Measurements from ENCODE around the gene TBPL2.

Gene TBPL2

GRCh38 chr14:55418411-55418810 lies 22.0 kb downstream of the TBPL2 start:
- no peak overlapping the region for H3K23ac ChIP-seq (ENCODE audit: low read length in 2 of 2)
- no peaks in the 10 kb centered on the region for H3K27me3 ChIP-seq (ENCODE audit: control insufficient read depth in 1 of 2, insufficient read depth in 1 of 2, low read length in 2 of 2)
- DNase-seq: no peak
- no peak overlapping the region for H3K18ac ChIP-seq (ENCODE audit: low read depth in 1 of 2, low read length in 2 of 2)
- H2BK12ac ChIP-seq (ENCODE audit: low read length in 2 of 2): no peak overlapping the region
- H3K4me3 ChIP-seq (ENCODE audit: insufficient read depth in 1 of 2, low read depth in 1 of 2, low read length in 2 of 2): no peak overlapping the region
- H3K14ac ChIP-seq (ENCODE audit: low read length in 2 of 2): no peak overlapping the region
- no peak overlapping the region for H2AFZ ChIP-seq (ENCODE audit: low read depth, low read length)
- H3K9ac ChIP-seq (ENCODE audit: low read length): no peak overlapping the region
- H2AK5ac ChIP-seq (ENCODE audit: low read length, severe bottlenecking): no peak overlapping the region
- 32% methylated on average over 2 of the region's 6 CpGs for WGBS
- no peak overlapping the region for H4K8ac ChIP-seq (ENCODE audit: low read length)
- no peak overlapping the region for H3K4ac ChIP-seq (ENCODE audit: low read depth in 1 of 2, low read length in 2 of 2)
- H3K27ac ChIP-seq (ENCODE audit: low read length, poor library complexity, severe bottlenecking): no peak overlapping the region
- no peak overlapping the region for H3K4me2 ChIP-seq (ENCODE audit: low read length, poor library complexity, severe bottlenecking)
- no peak overlapping the region for H4K91ac ChIP-seq (ENCODE audit: low read length)
- H3K4me1 ChIP-seq (ENCODE audit: control insufficient read depth, insufficient read depth, low read depth, low read length): no peaks in the 10 kb centered on the region
- H3K9me3 ChIP-seq (ENCODE audit: control insufficient read depth, low read length): no peaks in the 10 kb centered on the region
- H2BK5ac ChIP-seq (ENCODE audit: low read depth, low read length, poor library complexity, severe bottlenecking): no peak overlapping the region
- no peak overlapping the region for H2BK15ac ChIP-seq (ENCODE audit: low read depth, poor library complexity, severe bottlenecking)
- no peaks in the 10 kb centered on the region for H3K36me3 ChIP-seq (ENCODE audit: control insufficient read depth in 1 of 2, insufficient read depth in 2 of 2, low read depth in 1 of 2, low read length in 2 of 2)
- H2BK120ac ChIP-seq (ENCODE audit: low read depth, low read length): no peak overlapping the region
- H3K79me1 ChIP-seq (replicated peaks; ENCODE audit: low read length, poor library complexity, severe bottlenecking): no peaks in the 10 kb centered on the region

- Histone ChIP-seq H3K23ac (ENCODE audit: low read length in 2 of 2) (no peak overlapping the region), H2BK15ac (ENCODE audit: low read depth, poor library complexity, severe bottlenecking) (no peak overlapping the region), H3K27me3 (ENCODE audit: control insufficient read depth in 1 of 2, insufficient read depth in 1 of 2, low read length in 2 of 2) (no peaks in the 10 kb centered on the region), H2BK12ac (ENCODE audit: low read length in 2 of 2) (no peak overlapping the region), H2BK5ac (ENCODE audit: low read depth, low read length, poor library complexity, severe bottlenecking) (no peak overlapping the region), H3K4ac (ENCODE audit: low read depth in 1 of 2, low read length in 2 of 2) (no peak overlapping the region), H4K91ac (ENCODE audit: low read length) (no peak overlapping the region), H3K18ac (ENCODE audit: low read depth in 1 of 2, low read length in 2 of 2) (no peak overlapping the region), H4K8ac (ENCODE audit: low read length) (no peak overlapping the region), H2BK120ac (ENCODE audit: low read depth, low read length) (no peak overlapping the region), H3K14ac (ENCODE audit: low read length in 2 of 2) (no peak overlapping the region), H3K9me3 (ENCODE audit: control insufficient read depth, low read length) (no peaks in the 10 kb centered on the region), H3K4me3 (ENCODE audit: insufficient read depth in 1 of 2, low read depth in 1 of 2, low read length in 2 of 2) (no peak overlapping the region), H3K4me1 (ENCODE audit: control insufficient read depth, insufficient read depth, low read depth, low read length) (no peaks in the 10 kb centered on the region), H3K79me1 (replicated peaks; ENCODE audit: low read length, poor library complexity, severe bottlenecking) (no peaks in the 10 kb centered on the region), H3K27ac (ENCODE audit: low read length, poor library complexity, severe bottlenecking) (no peak overlapping the region), H3K36me3 (ENCODE audit: control insufficient read depth in 1 of 2, insufficient read depth in 2 of 2, low read depth in 1 of 2, low read length in 2 of 2) (no peaks in the 10 kb centered on the region), H2AFZ (ENCODE audit: low read depth, low read length) (no peak overlapping the region), H3K4me2 (ENCODE audit: low read length, poor library complexity, severe bottlenecking) (no peak overlapping the region), H2AK5ac (ENCODE audit: low read length, severe bottlenecking) (no peak overlapping the region), H3K9ac (ENCODE audit: low read length) (no peak overlapping the region)
- DNase-seq: no peak
These were observed 22.5 kb downstream of the TBPL2 start for GRCh38 chr14:55417955-55418354.

- H3K27me3 ChIP-seq (ENCODE audit: control insufficient read depth in 1 of 2, insufficient read depth in 1 of 2, low read length in 2 of 2): no peaks in the 10 kb centered on the region
These were observed 23.6 kb downstream of the TBPL2 start for GRCh38 chr14:55416866-55417265.

GRCh38 chr14:55414551-55414950 lies 25.9 kb downstream of the TBPL2 start:
- no peak overlapping the region for H3K23ac ChIP-seq (ENCODE audit: low read length in 2 of 2)
- no peaks in the 10 kb centered on the region for H3K4me1 ChIP-seq (ENCODE audit: control insufficient read depth, insufficient read depth, low read depth, low read length)
- 100% methylated on average over 1 of the region's 3 CpGs for WGBS
- no peak overlapping the region for H4K8ac ChIP-seq (ENCODE audit: low read length)
- no peak overlapping the region for H2BK120ac ChIP-seq (ENCODE audit: low read depth, low read length)
- no peak overlapping the region for H3K9ac ChIP-seq (ENCODE audit: low read length)
- no peak overlapping the region for H2AFZ ChIP-seq (ENCODE audit: low read depth, low read length)
- H3K79me1 ChIP-seq (replicated peaks; ENCODE audit: low read length, poor library complexity, severe bottlenecking): peaks cover 8% of the 10 kb centered on the region
- H3K27ac ChIP-seq (ENCODE audit: low read length, poor library complexity, severe bottlenecking): no peak overlapping the region
- no peak overlapping the region for H2BK5ac ChIP-seq (ENCODE audit: low read depth, low read length, poor library complexity, severe bottlenecking)
- H3K9me3 ChIP-seq (ENCODE audit: control insufficient read depth, low read length): no peaks in the 10 kb centered on the region
- DNase-seq: no peak
- H3K4me3 ChIP-seq (ENCODE audit: insufficient read depth in 1 of 2, low read depth in 1 of 2, low read length in 2 of 2): no peak overlapping the region
- H3K18ac ChIP-seq (ENCODE audit: low read depth in 1 of 2, low read length in 2 of 2): no peak overlapping the region
- no peak overlapping the region for H4K91ac ChIP-seq (ENCODE audit: low read length)
- no peak overlapping the region for H2AK5ac ChIP-seq (ENCODE audit: low read length, severe bottlenecking)
- no peak overlapping the region for H3K4ac ChIP-seq (ENCODE audit: low read depth in 1 of 2, low read length in 2 of 2)
- no peaks in the 10 kb centered on the region for H3K27me3 ChIP-seq (ENCODE audit: control insufficient read depth in 1 of 2, insufficient read depth in 1 of 2, low read length in 2 of 2)
- no peak overlapping the region for H3K14ac ChIP-seq (ENCODE audit: low read length in 2 of 2)
- H2BK12ac ChIP-seq (ENCODE audit: low read length in 2 of 2): no peak overlapping the region
- no peak overlapping the region for H2BK15ac ChIP-seq (ENCODE audit: low read depth, poor library complexity, severe bottlenecking)
- H3K36me3 ChIP-seq (ENCODE audit: control insufficient read depth in 1 of 2, insufficient read depth in 2 of 2, low read depth in 1 of 2, low read length in 2 of 2): no peaks in the 10 kb centered on the region
- H3K4me2 ChIP-seq (ENCODE audit: low read length, poor library complexity, severe bottlenecking): no peak overlapping the region

More at GRCh38 chr14:55416866-55417265, 23.6 kb downstream of the TBPL2 start:
- Histone ChIP-seq H2AFZ (ENCODE audit: low read depth, low read length) (no peak overlapping the region), H4K8ac (ENCODE audit: low read length) (no peak overlapping the region), H3K79me1 (replicated peaks; ENCODE audit: low read length, poor library complexity, severe bottlenecking) (peaks cover 1% of the 10 kb centered on the region), H3K4me1 (ENCODE audit: control insufficient read depth, insufficient read depth, low read depth, low read length) (no peaks in the 10 kb centered on the region), H3K23ac (ENCODE audit: low read length in 2 of 2) (no peak overlapping the region), H3K4me2 (ENCODE audit: low read length, poor library complexity, severe bottlenecking) (no peak overlapping the region), H3K4me3 (ENCODE audit: insufficient read depth in 1 of 2, low read depth in 1 of 2, low read length in 2 of 2) (no peak overlapping the region), H4K91ac (ENCODE audit: low read length) (no peak overlapping the region), H3K18ac (ENCODE audit: low read depth in 1 of 2, low read length in 2 of 2) (no peak overlapping the region), H3K9ac (ENCODE audit: low read length) (no peak overlapping the region), H3K14ac (ENCODE audit: low read length in 2 of 2) (no peak overlapping the region), H2BK12ac (ENCODE audit: low read length in 2 of 2) (no peak overlapping the region), H2BK5ac (ENCODE audit: low read depth, low read length, poor library complexity, severe bottlenecking) (no peak overlapping the region), H2BK120ac (ENCODE audit: low read depth, low read length) (no peak overlapping the region), H2AK5ac (ENCODE audit: low read length, severe bottlenecking) (no peak overlapping the region), H3K4ac (ENCODE audit: low read depth in 1 of 2, low read length in 2 of 2) (no peak overlapping the region), H2BK15ac (ENCODE audit: low read depth, poor library complexity, severe bottlenecking) (no peak overlapping the region), H3K9me3 (ENCODE audit: control insufficient read depth, low read length) (no peaks in the 10 kb centered on the region), H3K36me3 (ENCODE audit: control insufficient read depth in 1 of 2, insufficient read depth in 2 of 2, low read depth in 1 of 2, low read length in 2 of 2) (no peaks in the 10 kb centered on the region), H3K27ac (ENCODE audit: low read length, poor library complexity, severe bottlenecking) (no peak overlapping the region)
- peak; percentile 18 for DNase-seq
- WGBS: 41% methylated on average over 2 of the region's 5 CpGs
